Right lobe of liver (tissue), 4 donors: Measurements from ENCODE around the gene YBX2.
"Not testable (repeated sequence)": the region's sequence is repeated elsewhere in the genome, so short reads cannot be mapped to it uniquely, and the experiment has no call there.

Source experiments
- CTCF ChIP-seq, 4 donors: fragments of 200-600 bp in 3 of 4; fragments of 450-650 bp in 1 of 4; IDR thresholded peaks; one replicate each; pipeline versions ENCODE4 v1.5.1 to v1.8.0; 2016 to 2022; ENCODE audit warnings: antibody characterized with exemption in 4 of 4, mild to moderate bottlenecking in 2 of 4
- POLR2A ChIP-seq: fragments of 450-650 bp; IDR thresholded peaks from one replicate; pipeline ENCODE4 v1.6.1; 2017; ENCODE audit warnings: antibody characterized with exemption, mild to moderate bottlenecking
- donor health status: DM: no; HTN: no; CAD: no.
- donor health status: DM: no; HTN: no; CAD: no.
- donor health status: DM: no; HTN: yes; CAD: no.

GRCh38 chr17:7243838-7244237 is 50.6 kb downstream of the YBX2 start:
- not testable (repeated sequence) for TF ChIP-seq POLR2A; CTCF (IDR thresholded peaks at IDR 0.05)
